Measurements from ENCODE around the gene FPGS.
"Not testable (repeated sequence)": the region's sequence is repeated elsewhere in the genome, so short reads cannot be mapped to it uniquely, and the experiment has no call there.

Gene FPGS

GRCh38 chr9:127844821-127845359 lies 42.2 kb downstream of the FPGS start:
- Histone ChIP-seq H3K4me1 (peaks cover 0 to 39% (median 23%) of the 10 kb centered on the region in 4 donors), H3K4me3 (no peak overlapping the region), H3K27ac (peak overlapping the region; percentile 70 to 72), H3K36me3 (peaks cover 0 to 37% (median 13%) of the 10 kb centered on the region in 3 donors), H3K27me3 (no peaks in the 10 kb centered on the region), H3K9me3 (peaks cover 0 to 7% (median 3%) of the 10 kb centered on the region in 3 donors)
- no peak for TF ChIP-seq CTCF (IDR thresholded peaks at IDR 0.05)
- intact Hi-C loops (cut with DNase I; ENCODE audit: low total_unique reads) = no loop called here
- no peak for DNase-seq

GRCh38 chr9:127845619-127846018 lies 42.9 kb downstream of the FPGS start:
- H3K36me3 ChIP-seq = peaks cover 0 to 36% (median 19%) of the 10 kb centered on the region in 3 donors
- H3K9me3 ChIP-seq; DNase-seq; H3K27me3 ChIP-seq; intact Hi-C loops (cut with DNase I; ENCODE audit: low total_unique reads); H3K4me3 ChIP-seq: not testable (repeated sequence)
- peak overlapping the region; percentile 70 to 72 for H3K27ac ChIP-seq
- peaks cover 0 to 39% (median 23%) of the 10 kb centered on the region in 4 donors for H3K4me1 ChIP-seq

GRCh38 chr9:127846443-127847177 lies 43.9 kb downstream of the FPGS start:
- Histone ChIP-seq H3K27me3 (no peaks in the 10 kb centered on the region), H3K36me3 (peaks cover 0 to 28% (median 19%) of the 10 kb centered on the region in 3 donors), H3K9me3 (peaks cover 0 to 7% (median 3%) of the 10 kb centered on the region in 3 donors), H3K27ac (peak overlapping the region; percentile 70 to 72), H3K4me1 (peaks cover 0 to 39% (median 26%) of the 10 kb centered on the region in 4 donors), H3K4me3 (no peak overlapping the region)
- intact Hi-C loops (cut with DNase I; ENCODE audit: low total_unique reads) = no loop called here
- TF ChIP-seq CTCF (IDR thresholded peaks at IDR 0.05) = no peak
- DNase-seq = peak; percentile 70 to 85

GRCh38 chr9:127847178-127847510 lies 44.5 kb downstream of the FPGS start:
- H3K27ac ChIP-seq = peak overlapping the region; percentile 70 to 72
- peaks cover 0 to 25% (median 19%) of the 10 kb centered on the region in 3 donors for H3K36me3 ChIP-seq
- peaks cover 0 to 43% (median 28%) of the 10 kb centered on the region in 4 donors for H3K4me1 ChIP-seq
- no peak overlapping the region for H3K4me3 ChIP-seq
- DNase-seq = peak in 1 of 2 donors; percentile 53
- intact Hi-C loops (cut with DNase I; ENCODE audit: low total_unique reads) = no loop called here
- TF ChIP-seq CTCF (IDR thresholded peaks at IDR 0.05) = no peak
- peaks cover 0 to 7% (median 3%) of the 10 kb centered on the region in 3 donors for H3K9me3 ChIP-seq
- H3K27me3 ChIP-seq = no peaks in the 10 kb centered on the region

- DNase-seq = no peak
- Histone ChIP-seq H3K9me3 (peaks cover 0 to 7% (median 3%) of the 10 kb centered on the region in 3 donors), H3K27me3 (no peaks in the 10 kb centered on the region), H3K36me3 (peaks cover 0 to 18% (median 10%) of the 10 kb centered on the region in 3 donors), H3K4me3 (no peak overlapping the region), H3K4me1 (peaks cover 0 to 52% (median 32%) of the 10 kb centered on the region in 4 donors), H3K27ac (peak overlapping the region; percentile 70 to 72)
- TF ChIP-seq CTCF (IDR thresholded peaks at IDR 0.05) = no peak
- intact Hi-C loops (cut with DNase I; ENCODE audit: low total_unique reads) = no loop called here
Observed at GRCh38 chr9:127847833-127848755, 45.4 kb downstream of the FPGS start.
